Breast epithelium (tissue), 3 donors: ENCODE results near the gene CSRNP3.

Experiments used
- CTCF ChIP-seq, 3 donors: fragments of 450-650 bp; IDR thresholded peaks; one replicate each; pipeline ENCODE4 v1.5.1; 2016 to 2017; ENCODE audit warnings: antibody characterized with exemption in 3 of 3, mild to moderate bottlenecking in 3 of 3, moderate library complexity in 3 of 3
- POLR2A ChIP-seq: fragments of 450-650 bp; IDR thresholded peaks from one replicate; pipeline ENCODE4 v1.6.1; 2016; ENCODE audit warnings: antibody characterized with exemption, mild to moderate bottlenecking, moderate library complexity
- POLR2AphosphoS5 ChIP-seq, 3 donors: sonication (generic); formaldehyde crosslinking; IDR thresholded peaks; one replicate each; pipeline ENCODE4 v1.6.1; 2017; ENCODE audit warnings: antibody characterized with exemption in 3 of 3

GRCh38 chr2:165549619-165550018 lies 80.1 kb downstream of the CSRNP3 start:
- TF ChIP-seq CTCF (IDR thresholded peaks at IDR 0.05) (no peak), POLR2A (no peak), POLR2AphosphoS5 (IDR thresholded peaks at IDR 0.05) (no peak)
